ENCODE results near the gene EOLA1. TPM values are rescaled to one million over a fixed set of nuclear protein-coding genes. Genes with fewer than 3 reads are reported as not detected.

EOLA1 gene
- total RNA-seq = 11.4 and 12.5 TPM in 2 replicates

GRCh38 chrX:149540621-149541520 is at the start of gene EOLA1:
Gene EOLA1 (plus strand): TSS chrX:149541012. CDS start chrX:149545631, 4,619 bp downstream.

GRCh38 chrX:149504915-149505651 is 35.7 kb upstream of the EOLA1 start, which contains the start of gene IDS:
Gene IDS (minus strand): TSS chrX:149505306. CDS start chrX:149505137, 169 bp downstream.

GRCh38 chrX:149549701-149550100 is 8.9 kb downstream of the EOLA1 start, which contains the start of gene HSFX3:
Gene HSFX3 (minus strand): TSS chrX:149549924. CDS start chrX:149549852, 72 bp downstream.

GRCh38 chrX:149587359-149587758 is 46.5 kb downstream of the EOLA1 start, which contains the start of gene MAGEA9B:
Gene MAGEA9B (minus strand): TSS chrX:149587459. CDS start chrX:149583179, 4,280 bp downstream.

GRCh38 chrX:149595214-149595613 is 54.4 kb downstream of the EOLA1 start, which contains the start of gene HSFX2:
Gene HSFX2 (minus strand): TSS chrX:149595314. CDS start chrX:149594700, 614 bp downstream.

Other genes starting within 250 kb of the EOLA1 start
- gene IDS, start 35.7 kb upstream of the EOLA1 start, total RNA-seq = 20.9 and 25.8 TPM in 2 replicates
- gene HSFX3, start 8.9 kb downstream of the EOLA1 start, total RNA-seq = not detected in 2 replicates
- gene MAGEA9B, start 46.4 kb downstream of the EOLA1 start, total RNA-seq = not detected in 2 replicates
- gene HSFX2, start 54.3 kb downstream of the EOLA1 start, total RNA-seq = 0.26 TPM in 1 of 2 replicates, not detected in the other
- gene TMEM185A, start 90.8 kb downstream of the EOLA1 start, total RNA-seq = 24.8 and 25.7 TPM in 2 replicates
- gene MAGEA11, start 171.0 kb downstream of the EOLA1 start, total RNA-seq = not detected in 2 replicates
- gene HSFX1, start 233.1 kb downstream of the EOLA1 start, total RNA-seq = 0.43 and 0.69 TPM in 2 replicates
- gene MAGEA9, start 240.9 kb downstream of the EOLA1 start, total RNA-seq = not detected in 2 replicates